Fibroblast of mammary gland (primary cell): ENCODE data around the gene FOXA1.

Experiments
- DNase-seq: peaks from one replicate; pipeline ENCODE4 v3.0.0-alpha.2; 2010; ENCODE audit warnings: low read depth
- H3K4me3 ChIP-seq: 2 replicates; pipeline ENCODE4 v1.5.1; 2011; ENCODE audit warnings: low read depth, mild to moderate bottlenecking, low read length, moderate library complexity; ENCODE audit not compliant: control insufficient read depth
- TF ChIP-seq, protein P1 (sequence below): conservative IDR thresholded peaks from 2 replicates; pipeline ENCODE4 v1.5.1; 2011; ENCODE audit warnings: low read depth, low read length, inconsistent platforms; ENCODE audit not compliant: control insufficient read depth, insufficient read depth

Gene FOXA1

DNA sequence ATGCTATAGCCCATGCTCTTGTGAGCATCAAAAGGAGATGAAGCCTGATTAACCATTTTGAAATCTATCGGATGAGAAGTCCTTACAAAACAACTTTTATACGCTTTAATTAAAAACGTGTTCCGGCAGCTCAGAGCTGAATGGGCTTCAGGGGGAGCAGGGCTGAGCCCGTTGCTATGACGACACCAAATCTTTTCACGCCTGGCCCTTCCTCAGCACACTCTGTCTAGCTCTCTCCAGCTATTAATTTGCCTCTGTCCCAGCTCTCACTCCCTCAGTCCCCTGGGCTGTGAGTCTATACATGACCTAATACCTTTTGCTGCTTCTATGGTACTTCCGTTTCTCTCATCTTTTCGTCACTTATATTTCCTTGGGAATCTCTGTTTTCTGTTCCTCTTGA is 15.8 kb downstream of the FOXA1 start:
- TF ChIP-seq, protein P1, sequence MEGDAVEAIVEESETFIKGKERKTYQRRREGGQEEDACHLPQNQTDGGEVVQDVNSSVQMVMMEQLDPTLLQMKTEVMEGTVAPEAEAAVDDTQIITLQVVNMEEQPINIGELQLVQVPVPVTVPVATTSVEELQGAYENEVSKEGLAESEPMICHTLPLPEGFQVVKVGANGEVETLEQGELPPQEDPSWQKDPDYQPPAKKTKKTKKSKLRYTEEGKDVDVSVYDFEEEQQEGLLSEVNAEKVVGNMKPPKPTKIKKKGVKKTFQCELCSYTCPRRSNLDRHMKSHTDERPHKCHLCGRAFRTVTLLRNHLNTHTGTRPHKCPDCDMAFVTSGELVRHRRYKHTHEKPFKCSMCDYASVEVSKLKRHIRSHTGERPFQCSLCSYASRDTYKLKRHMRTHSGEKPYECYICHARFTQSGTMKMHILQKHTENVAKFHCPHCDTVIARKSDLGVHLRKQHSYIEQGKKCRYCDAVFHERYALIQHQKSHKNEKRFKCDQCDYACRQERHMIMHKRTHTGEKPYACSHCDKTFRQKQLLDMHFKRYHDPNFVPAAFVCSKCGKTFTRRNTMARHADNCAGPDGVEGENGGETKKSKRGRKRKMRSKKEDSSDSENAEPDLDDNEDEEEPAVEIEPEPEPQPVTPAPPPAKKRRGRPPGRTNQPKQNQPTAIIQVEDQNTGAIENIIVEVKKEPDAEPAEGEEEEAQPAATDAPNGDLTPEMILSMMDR: no peak
- DNase-seq: no peak
- H3K4me3 ChIP-seq: no peak overlapping the region

DNA sequence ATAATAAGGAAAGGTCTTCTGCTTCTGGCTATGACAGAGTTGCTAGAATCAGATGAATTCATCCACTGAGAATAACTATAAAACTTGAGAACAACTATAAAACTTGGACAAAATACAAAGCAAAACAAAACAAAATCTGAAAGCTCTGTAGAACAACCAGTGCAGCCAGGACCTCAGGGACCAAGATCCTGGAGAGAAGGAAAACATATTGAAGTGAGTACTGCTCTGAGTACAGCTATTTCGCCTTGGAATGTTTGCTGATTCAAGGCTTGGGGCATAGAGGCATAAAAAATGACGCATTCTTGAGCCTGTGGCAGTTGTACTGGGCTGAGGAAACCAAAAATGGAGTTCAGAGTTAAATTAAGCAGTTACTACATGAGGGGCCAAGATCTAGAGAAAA is 21.7 kb downstream of the FOXA1 start:
- no peak overlapping the region for H3K4me3 ChIP-seq
- TF ChIP-seq, protein P1: no peak
- DNase-seq: no peak

DNA sequence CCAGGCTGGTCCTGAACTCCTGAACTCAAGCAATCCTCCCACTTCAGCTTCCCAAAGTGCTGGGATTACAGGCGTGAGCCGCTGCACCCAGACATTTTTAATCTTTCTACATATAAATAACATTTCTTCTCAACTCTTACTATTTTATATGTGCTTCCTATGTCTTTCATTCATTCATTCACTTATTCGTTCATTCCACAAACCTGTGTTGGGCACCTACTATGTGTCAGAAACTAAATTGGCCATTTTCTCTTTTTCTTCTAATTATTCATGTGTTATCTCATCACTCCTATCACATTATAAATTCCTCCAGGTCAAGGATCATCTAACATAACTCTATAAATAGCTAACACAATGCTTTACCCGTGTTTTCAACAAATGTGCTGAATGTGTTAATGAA is 23.7 kb downstream of the FOXA1 start:
- TF ChIP-seq, protein P1: no peak
- H3K4me3 ChIP-seq: no peak overlapping the region
- DNase-seq: no peak

DNA sequence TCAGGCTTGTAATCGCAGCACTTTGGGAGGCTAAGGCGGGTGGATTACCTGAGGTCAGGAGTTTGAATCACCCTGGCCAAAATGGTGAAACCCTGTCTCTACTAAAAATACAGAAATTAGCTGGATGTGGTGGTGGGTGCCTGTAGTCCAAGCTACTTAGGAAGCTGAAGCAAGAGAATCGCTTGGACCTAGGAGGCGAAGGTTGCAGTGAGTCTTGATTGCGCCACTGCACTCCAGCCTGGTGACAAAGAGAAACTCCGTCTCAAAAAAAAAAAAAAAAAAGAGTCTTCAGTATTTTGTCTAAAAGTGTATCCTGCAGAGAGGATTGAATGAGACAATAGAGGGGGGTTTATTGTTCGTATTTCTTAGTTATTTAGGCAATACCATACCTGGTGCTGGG is 25.3 kb downstream of the FOXA1 start:
- H3K4me3 ChIP-seq: no peak overlapping the region
- TF ChIP-seq, protein P1: no peak
- no peak for DNase-seq

DNA sequence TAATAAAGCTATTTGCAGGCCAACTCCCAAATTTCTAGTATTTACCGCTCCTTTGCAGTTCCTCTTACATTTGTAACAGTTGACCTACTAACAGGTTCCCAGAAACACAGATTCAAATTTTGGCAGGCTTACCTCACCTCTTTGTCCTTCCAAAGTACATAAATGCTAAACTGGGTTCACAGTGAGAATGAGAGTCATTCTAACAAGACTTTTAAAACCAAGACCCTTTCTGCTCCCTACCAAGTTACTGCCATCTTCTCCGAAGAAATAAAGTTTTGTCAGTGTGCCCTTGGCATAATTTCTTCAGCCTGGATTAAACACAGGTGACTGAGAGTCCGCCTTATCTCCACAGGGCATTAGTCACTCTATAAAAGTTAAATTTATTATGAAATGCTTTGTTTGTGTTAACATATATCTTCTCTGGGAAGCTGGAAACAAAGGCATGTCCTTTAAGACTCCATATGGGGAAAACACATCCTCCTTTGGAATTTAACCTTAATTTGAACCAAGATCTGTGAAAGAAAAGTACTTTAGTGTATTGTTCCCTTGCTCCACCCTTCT is 28.2 kb downstream of the FOXA1 start:
- DNase-seq: no peak
- no peak overlapping the region for H3K4me3 ChIP-seq
- TF ChIP-seq, protein P1: no peak

DNA sequence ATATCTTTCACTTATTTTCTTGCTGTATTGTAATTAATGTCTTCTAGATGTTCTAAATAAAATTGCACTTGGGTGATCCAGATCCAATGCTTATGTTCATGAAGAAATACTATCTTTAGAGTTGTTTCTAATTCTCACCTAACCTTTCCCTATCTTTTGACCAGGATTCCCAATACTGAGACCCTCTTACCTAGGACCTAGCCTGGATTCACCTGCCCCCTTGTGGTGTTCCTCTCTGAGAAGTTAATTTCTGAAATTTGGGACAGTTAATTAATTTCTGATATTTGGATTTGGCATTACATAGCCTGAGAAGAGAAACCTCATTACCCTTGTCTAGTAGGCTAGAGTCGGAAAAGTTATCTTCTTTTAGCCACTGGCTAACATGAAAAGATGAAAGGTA is 29.5 kb downstream of the FOXA1 start:
- TF ChIP-seq, protein P1: peak; percentile 21
- no peak overlapping the region for H3K4me3 ChIP-seq
- DNase-seq: no peak

DNA sequence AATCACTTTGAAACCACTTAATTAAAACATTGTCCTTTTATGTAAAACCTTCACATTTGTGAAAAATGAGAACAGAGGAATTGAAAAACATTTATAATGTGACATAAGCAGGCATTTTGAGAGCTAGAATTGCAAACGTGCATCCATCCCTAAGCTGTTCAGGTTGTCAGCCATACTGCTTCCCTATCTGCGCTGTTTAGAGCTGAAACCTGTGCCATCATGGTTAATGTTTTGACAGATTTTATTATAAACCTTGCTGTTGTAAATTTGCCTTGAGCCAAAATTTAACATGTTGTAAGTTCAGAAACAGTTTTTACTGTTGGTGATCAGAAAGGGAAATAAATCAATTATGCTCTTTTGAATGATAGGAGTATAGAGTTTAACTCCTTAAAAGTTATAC is 31.9 kb downstream of the FOXA1 start:
- TF ChIP-seq, protein P1: no peak
- H3K4me3 ChIP-seq: no peak overlapping the region
- DNase-seq: no peak
